CD14-positive monocyte (primary cell): Measurements from ENCODE around the gene MUC20. TPM values are rescaled to one million over a fixed set of nuclear protein-coding genes. Genes with fewer than 3 reads are reported as not detected.
"Not testable (repeated sequence)": the region's sequence is repeated elsewhere in the genome, so short reads cannot be mapped to it uniquely, and the experiment has no call there.

ENCODE experiments used
- DNase-seq, 3 donors: peaks; one replicate each; pipeline ENCODE4 v3.0.0-alpha.2; 2011 to 2022
- H2AFZ ChIP-seq: 2 replicates; pipeline ENCODE4 v1.6.0; 2012; ENCODE audit warnings: mild to moderate bottlenecking, low read depth, low read length, inconsistent platforms; ENCODE audit not compliant: insufficient read depth, poor library complexity, severe bottlenecking
- H3K27ac ChIP-seq, 2 donors: 1 replicate in 1 of 2; 2 replicates in 1 of 2; pipeline ENCODE4 v1.5.1; 2012 to 2013; ENCODE audit warnings: low read length in 2 of 2, control low read depth in 1 of 2, inconsistent platforms in 1 of 2, low read depth in 1 of 2, mild to moderate bottlenecking in 1 of 2
- H3K27me3 ChIP-seq, 2 donors: one replicate each; pipeline versions ENCODE4 v1.6.0 to v1.6.1; 2011 to 2013; ENCODE audit warnings: low read length in 2 of 2; ENCODE audit not compliant: control insufficient read depth in 2 of 2, insufficient read depth in 2 of 2
- H3K36me3 ChIP-seq, 2 donors: replicated peaks in 1 of 2; 1 replicate in 1 of 2; 2 replicates in 1 of 2; pipeline versions ENCODE4 v1.5.1 to v1.6.1; 2012 to 2013; ENCODE audit warnings: low read length in 2 of 2, control low read depth in 1 of 2, inconsistent platforms in 1 of 2, mild to moderate bottlenecking in 1 of 2; ENCODE audit not compliant: insufficient read depth in 2 of 2, control insufficient read depth in 1 of 2
- H3K4me1 ChIP-seq, 2 donors: 1 replicate in 1 of 2; 2 replicates in 1 of 2; pipeline versions ENCODE4 v1.5.1 to v1.6.1; 2012 to 2013; ENCODE audit warnings: low read length in 2 of 2, control low read depth in 1 of 2, inconsistent platforms in 1 of 2, mild to moderate bottlenecking in 1 of 2, moderate library complexity in 1 of 2; ENCODE audit not compliant: insufficient read depth in 2 of 2, control insufficient read depth in 1 of 2
- H3K4me2 ChIP-seq: replicated peaks from 2 replicates; pipeline ENCODE3; 2012; ENCODE audit warnings: low read length, moderate library complexity, mild to moderate bottlenecking; ENCODE audit not compliant: poor library complexity, severe bottlenecking; ENCODE audit errors: extremely low read depth
- H3K4me3 ChIP-seq, 3 experiments: fragments of 200-600 bp in 1 of 3; sonication (generic) in 1 of 3; replicated peaks in 1 of 3; 1 replicate in 2 of 3; 2 replicates in 1 of 3; pipeline ENCODE4 v1.5.1; 2011 to 2013; ENCODE audit warnings: low read length in 3 of 3, mild to moderate bottlenecking in 3 of 3, control low read depth in 2 of 3, low read depth in 2 of 3, inconsistent platforms in 1 of 3, moderate library complexity in 1 of 3
- H3K79me2 ChIP-seq: 2 replicates; pipeline ENCODE4 v1.6.0; 2012; ENCODE audit warnings: mild to moderate bottlenecking, control low read depth, inconsistent platforms, low read length, moderate library complexity; ENCODE audit not compliant: insufficient read depth
- H3K9ac ChIP-seq: 2 replicates; pipeline ENCODE4 v1.6.0; 2017; ENCODE audit warnings: low read length, mild to moderate bottlenecking; ENCODE audit not compliant: insufficient read depth, poor library complexity, severe bottlenecking
- H3K9me3 ChIP-seq, 2 donors: replicated peaks in 1 of 2; 1 replicate in 1 of 2; 2 replicates in 1 of 2; pipeline versions ENCODE4 v1.5.1 to v1.6.1; 2012 to 2013; ENCODE audit warnings: low read length in 2 of 2, control low read depth in 1 of 2; ENCODE audit not compliant: control insufficient read depth in 1 of 2, insufficient read depth in 1 of 2
- H4K20me1 ChIP-seq: 2 replicates; pipeline ENCODE4 v1.6.0; 2012; ENCODE audit warnings: mild to moderate bottlenecking, low read length, control low read depth, moderate library complexity; ENCODE audit not compliant: insufficient read depth
- H3K27ac Mint-ChIP-seq, 7 donors: one replicate each; pipeline ENCODE4 v1.8.0; 2020; ENCODE audit warnings: mild to moderate bottlenecking in 7 of 7, mixed read lengths in 7 of 7, moderate library complexity in 6 of 7, inconsistent platforms in 2 of 7
- H3K27me3 Mint-ChIP-seq, 3 donors: one replicate each; pipeline ENCODE4 v1.8.0; 2021 to 2022; ENCODE audit warnings: low read depth in 3 of 3, mild to moderate bottlenecking in 3 of 3, mixed read lengths in 3 of 3, moderate library complexity in 3 of 3, inconsistent platforms in 1 of 3
- H3K36me3 Mint-ChIP-seq, 2 donors: one replicate each; pipeline ENCODE4 v1.8.0; 2020; ENCODE audit warnings: mixed read lengths in 2 of 2, inconsistent platforms in 1 of 2, mild to moderate bottlenecking in 1 of 2
- H3K4me1 Mint-ChIP-seq: one replicate; pipeline ENCODE4 v1.8.0; 2020; ENCODE audit warnings: mild to moderate bottlenecking, mixed read lengths
- H3K4me3 Mint-ChIP-seq, 2 donors: one replicate each; pipeline ENCODE4 v1.8.0; 2020; ENCODE audit warnings: mild to moderate bottlenecking in 2 of 2, mixed read lengths in 2 of 2, moderate library complexity in 1 of 2
- H3K9me3 Mint-ChIP-seq, 7 donors: one replicate each; pipeline ENCODE4 v1.8.0; 2020 to 2022; ENCODE audit warnings: mixed read lengths in 7 of 7, mild to moderate bottlenecking in 6 of 7, moderate library complexity in 6 of 7, inconsistent platforms in 2 of 7
- WGBS: methylation state at CpG from one replicate; pipeline ENCODE4 v1.1.5; 2013; ENCODE audit warnings: missing lambda C conversion rate; ENCODE audit not compliant: insufficient coverage; 5-methylcytosine and 5-hydroxymethylcytosine counted together
- intact Hi-C, 2 donors: fragments of 100-400 bp; cut with micrococcal nuclease; formaldehyde crosslinking; loops; one replicate each; pipeline versions ENCODE4 v1.15.0 to v1.15.1; 2023
- polyA plus RNA-seq, 3 donors: library from polyadenylated mRNA; depleted of rRNA in 1 of 3; unstranded in 2 of 3; stranded (reverse) in 1 of 3; fragments of 300-500 nt in 2 of 3; fragments of >200 nt in 1 of 3; fragmentation: Illumina TruSeq in 2 of 3; gene quantifications; 1 replicate in 2 of 3; 2 replicates in 1 of 3; pipeline ENCODE4 v1.2.3, GENCODE V29; 2012 to 2021

Gene MUC20
- polyA plus RNA-seq, 3 donors: 5.4 TPM; not detected in 2

GRCh38 chr3:195684527-195685257 lies 36.1 kb upstream of the MUC20 start:
- H3K4me1 ChIP-seq, H3K9me3 Mint-ChIP-seq, intact Hi-C loops, H3K27me3 Mint-ChIP-seq, H2AFZ ChIP-seq, H3K27ac ChIP-seq, H3K9ac ChIP-seq, H3K27me3 ChIP-seq, DNase-seq, H3K79me2 ChIP-seq, H3K4me3 ChIP-seq, H3K4me2 ChIP-seq, H3K4me3 Mint-ChIP-seq, H3K9me3 ChIP-seq, H3K4me1 Mint-ChIP-seq, H4K20me1 ChIP-seq: not testable (repeated sequence)
- Mint-ChIP-seq H3K27ac (peak overlapping the region in 1 of 7 donors; percentile 23), H3K36me3 (peaks cover 52 to 63% of the 10 kb centered on the region in 2 donors)
- WGBS: no CpG with 5 or more reads among the region's 10 CpGs
- H3K36me3 ChIP-seq: peaks cover 41 to 60% of the 10 kb centered on the region in 2 donors

DNA sequence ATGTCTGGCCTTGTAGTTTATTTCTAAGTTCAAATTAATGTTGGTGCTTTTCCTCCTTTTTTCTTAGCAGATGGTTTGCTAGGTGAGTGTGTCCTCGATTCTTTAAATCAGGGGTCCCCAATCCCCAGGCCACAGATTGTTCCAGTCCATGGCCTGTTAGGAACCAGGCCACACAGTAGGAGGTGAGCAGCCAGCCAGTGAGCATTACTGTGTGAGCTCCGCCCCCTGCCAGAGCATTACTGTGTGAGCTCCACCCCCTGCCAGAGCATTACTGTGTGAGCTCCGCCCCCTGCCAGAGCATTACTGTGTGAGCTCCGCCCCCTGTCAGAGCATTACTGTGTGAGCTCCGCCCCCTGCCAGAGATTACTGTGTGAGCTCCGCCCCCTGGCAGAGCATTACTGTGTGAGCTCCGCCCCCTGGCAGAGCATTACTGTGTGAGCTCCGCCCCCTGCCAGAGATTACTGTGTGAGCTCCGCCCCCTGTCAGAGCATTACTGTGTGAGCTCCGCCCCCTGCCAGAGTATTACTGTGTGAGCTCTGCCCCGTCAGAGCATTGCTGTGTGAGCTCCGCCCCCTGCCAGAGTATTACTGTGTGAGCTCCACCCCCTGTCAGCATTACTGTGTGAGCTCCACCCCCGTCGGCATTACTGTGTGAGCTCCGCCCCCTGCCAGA lies 34.1 kb upstream of the MUC20 start:
- peaks cover 60 to 71% of the 10 kb centered on the region in 2 donors for H3K36me3 Mint-ChIP-seq
- H3K4me3 Mint-ChIP-seq, H3K79me2 ChIP-seq, H3K9me3 Mint-ChIP-seq, H3K4me1 ChIP-seq, H4K20me1 ChIP-seq, DNase-seq, H3K9me3 ChIP-seq, H3K4me2 ChIP-seq, H3K4me1 Mint-ChIP-seq, H3K27me3 ChIP-seq, intact Hi-C loops, H3K9ac ChIP-seq, H3K4me3 ChIP-seq, H3K27me3 Mint-ChIP-seq, H3K27ac ChIP-seq, H2AFZ ChIP-seq: not testable (repeated sequence)
- 80% methylated on average over 1 of the region's 15 CpGs for WGBS
- H3K27ac Mint-ChIP-seq: peak overlapping the region in 3 of 7 donors; percentile 20 to 53 (median 41)
- H3K36me3 ChIP-seq: peaks cover 54 to 59% of the 10 kb centered on the region in 2 donors

DNA sequence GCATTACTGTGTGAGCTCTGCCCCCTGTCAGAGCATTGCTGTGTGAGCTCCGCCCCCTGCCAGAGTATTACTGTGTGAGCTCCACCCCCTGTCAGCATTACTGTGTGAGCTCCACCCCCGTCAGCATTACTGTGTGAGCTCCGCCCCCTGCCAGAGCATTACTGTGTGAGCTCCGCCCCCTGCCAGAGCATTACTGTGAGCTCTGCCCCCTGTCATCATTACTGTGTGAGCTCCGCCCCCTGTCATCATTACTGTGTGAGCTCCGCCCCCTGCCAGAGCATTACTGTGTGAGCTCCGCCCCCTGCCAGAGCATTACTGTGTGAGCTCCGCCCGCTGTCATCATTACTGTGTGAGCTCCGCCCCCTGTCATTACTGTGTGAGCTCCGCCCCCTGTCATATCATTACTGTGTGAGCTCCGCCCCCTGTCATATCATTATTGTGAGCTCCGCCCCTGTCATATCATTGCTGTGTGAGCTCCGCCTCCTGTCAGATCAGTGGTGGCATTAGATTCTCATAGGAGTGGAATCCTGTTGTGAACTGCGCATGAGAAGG lies 33.5 kb upstream of the MUC20 start:
- peaks cover 64 to 75% of the 10 kb centered on the region in 2 donors for H3K36me3 Mint-ChIP-seq
- H3K4me3 Mint-ChIP-seq, intact Hi-C loops: not testable (repeated sequence)

GRCh38 chr3:195688471-195689183 lies 32.2 kb upstream of the MUC20 start:
- H3K36me3 ChIP-seq: peaks cover 64 to 67% of the 10 kb centered on the region in 2 donors
- H3K9me3 ChIP-seq, H3K4me2 ChIP-seq, H3K4me3 ChIP-seq, H3K4me3 Mint-ChIP-seq, H2AFZ ChIP-seq, H3K27me3 Mint-ChIP-seq, DNase-seq, H3K4me1 Mint-ChIP-seq, H3K79me2 ChIP-seq, H3K27ac Mint-ChIP-seq, intact Hi-C loops, H3K4me1 ChIP-seq, H3K9ac ChIP-seq, H3K27me3 ChIP-seq, H4K20me1 ChIP-seq, H3K9me3 Mint-ChIP-seq, H3K27ac ChIP-seq: not testable (repeated sequence)
- WGBS: no CpG with 5 or more reads among the region's 14 CpGs
- peaks cover 70 to 78% of the 10 kb centered on the region in 2 donors for H3K36me3 Mint-ChIP-seq

More for the DNA sequence above, 33.5 kb upstream of the MUC20 start:
- H3K9ac ChIP-seq, H4K20me1 ChIP-seq, H3K9me3 ChIP-seq, H3K4me1 ChIP-seq, H3K79me2 ChIP-seq, H3K4me1 Mint-ChIP-seq, H3K27ac ChIP-seq, H2AFZ ChIP-seq, H3K27me3 ChIP-seq, H3K27me3 Mint-ChIP-seq, H3K4me2 ChIP-seq, H3K9me3 Mint-ChIP-seq, H3K4me3 ChIP-seq: not testable (repeated sequence)
- H3K36me3 ChIP-seq: peaks cover 60 to 61% of the 10 kb centered on the region in 2 donors
- DNase-seq: peak in 2 of 3 donors; percentile 30 to 41
- whole genome bisulfite sequencing: 91% methylated on average over 8 of the region's 15 CpGs
- H3K27ac Mint-ChIP-seq: peak overlapping the region in 1 of 7 donors; percentile 48
